GM19438 (cell line): ENCODE data around the gene PREPL.
"Not testable (repeated sequence)": the region's sequence is repeated elsewhere in the genome, so short reads cannot be mapped to it uniquely, and the experiment has no call there.

Experiments used
- ATAC-seq: cut with Tn5 transposase; IDR thresholded peaks from one replicate; pipeline ENCODE4 v1.9.1; 2021; ENCODE audit warnings: low read depth; ENCODE audit not compliant: unreplicated experiment

The PREPL gene

DNA sequence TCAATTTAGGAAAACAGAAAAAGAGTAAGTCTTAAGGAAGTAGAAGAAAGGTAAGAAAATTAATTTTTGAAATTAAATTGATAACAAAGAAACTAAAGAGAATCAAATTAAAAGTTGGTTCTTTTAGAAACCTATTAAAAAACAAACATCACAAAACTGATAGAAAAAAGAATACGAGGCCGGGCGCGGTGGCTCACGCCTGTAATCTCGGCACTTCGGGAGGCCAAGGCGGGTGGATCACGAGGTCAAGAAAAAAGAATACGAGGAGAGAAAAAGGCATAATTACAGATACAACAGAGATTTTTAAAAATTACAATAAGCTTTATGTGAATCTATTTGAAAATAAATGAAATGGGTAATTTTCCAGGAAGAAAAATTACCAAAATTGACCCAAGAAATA, 11.8 kb downstream of the PREPL start:
- ATAC-seq, result no peak

DNA sequence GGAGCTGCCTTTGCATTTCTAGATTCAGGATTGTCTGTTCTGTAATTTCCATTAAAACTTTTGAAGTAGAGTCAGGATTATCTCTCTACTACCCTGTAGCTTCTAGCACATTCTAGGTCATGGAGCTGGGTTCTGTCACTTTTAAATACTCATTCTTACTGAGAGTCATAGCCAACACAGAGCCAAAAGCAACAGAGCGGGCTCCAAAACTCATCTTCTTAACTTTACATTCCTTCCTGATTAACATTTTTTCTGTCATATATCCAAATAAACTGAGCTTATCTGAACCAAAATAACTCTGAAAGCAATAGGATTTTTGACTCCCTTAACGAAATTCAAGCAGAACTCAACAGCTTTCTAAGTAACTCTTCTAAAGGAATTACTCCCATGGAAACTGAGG, 12.9 kb downstream of the PREPL start:
- no peak for ATAC-seq

DNA sequence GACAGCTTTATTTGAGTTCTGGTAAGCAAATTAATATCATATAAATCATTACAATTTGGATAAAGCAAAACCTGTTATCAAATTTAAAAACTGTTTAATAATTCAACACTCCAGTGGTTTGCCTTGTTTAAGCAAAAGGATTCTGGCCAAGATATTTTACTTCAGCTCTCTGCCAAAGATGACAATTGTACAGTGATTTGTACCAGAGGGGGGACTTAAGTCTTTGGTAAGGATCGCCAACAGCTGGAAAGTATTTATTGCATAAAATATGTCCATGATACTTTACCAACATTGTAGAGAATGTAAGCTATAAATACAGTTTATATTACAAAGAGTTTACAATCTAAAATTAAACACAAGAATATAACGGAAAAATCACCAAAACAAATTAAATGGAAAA, 13.8 kb downstream of the PREPL start:
- no peak for ATAC-seq

DNA sequence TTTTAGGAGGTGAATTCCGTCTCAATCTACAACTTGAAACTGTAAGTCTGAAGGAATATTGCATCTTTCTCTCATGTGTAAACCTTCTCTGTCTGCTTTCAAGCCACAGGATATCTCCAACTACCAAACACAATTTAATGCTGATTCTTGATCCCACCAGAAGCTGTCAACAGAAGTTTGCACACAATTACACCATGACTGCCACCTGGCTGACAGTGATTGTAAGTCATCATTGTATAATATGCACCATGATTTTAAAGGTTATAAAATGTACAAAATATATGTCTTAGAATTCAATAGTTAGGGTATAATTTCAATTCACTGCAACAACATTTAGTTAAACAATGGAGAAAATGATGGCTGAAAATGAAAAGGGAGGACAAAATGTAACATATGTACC, 18.4 kb downstream of the PREPL start:
- no peak for ATAC-seq

DNA sequence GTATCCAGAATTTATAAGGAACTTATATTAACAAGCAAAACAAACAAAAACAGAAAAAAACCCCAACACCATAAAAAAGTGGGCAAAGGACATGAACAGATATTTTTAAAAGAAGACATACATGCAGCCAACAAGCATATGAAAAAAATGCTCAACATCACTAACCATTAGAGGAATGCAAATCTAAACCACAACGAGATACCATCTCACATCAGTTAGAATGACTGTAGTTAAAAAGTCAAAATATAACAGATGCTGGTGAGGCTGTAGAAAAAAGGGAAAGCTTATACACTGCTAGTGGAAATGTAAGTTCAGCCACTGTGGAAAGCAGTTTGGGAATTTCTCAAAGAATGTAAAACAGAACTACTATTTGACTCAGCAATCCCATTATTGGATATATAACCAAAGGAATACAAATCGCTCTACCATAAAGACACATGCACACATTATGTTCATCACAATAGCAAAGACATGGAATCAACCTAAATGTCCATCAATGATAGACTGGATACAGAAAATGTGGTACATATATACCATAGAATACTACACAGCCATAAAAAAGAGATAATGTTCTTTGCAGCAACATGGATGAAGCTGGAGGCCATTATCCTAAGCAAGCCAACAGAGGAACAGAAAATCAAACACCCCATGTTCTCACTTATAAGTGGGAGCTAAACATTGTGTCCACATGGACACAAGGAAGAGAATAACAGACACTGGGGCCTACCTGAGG, 25.3 kb downstream of the PREPL start:
- no peak for ATAC-seq

DNA sequence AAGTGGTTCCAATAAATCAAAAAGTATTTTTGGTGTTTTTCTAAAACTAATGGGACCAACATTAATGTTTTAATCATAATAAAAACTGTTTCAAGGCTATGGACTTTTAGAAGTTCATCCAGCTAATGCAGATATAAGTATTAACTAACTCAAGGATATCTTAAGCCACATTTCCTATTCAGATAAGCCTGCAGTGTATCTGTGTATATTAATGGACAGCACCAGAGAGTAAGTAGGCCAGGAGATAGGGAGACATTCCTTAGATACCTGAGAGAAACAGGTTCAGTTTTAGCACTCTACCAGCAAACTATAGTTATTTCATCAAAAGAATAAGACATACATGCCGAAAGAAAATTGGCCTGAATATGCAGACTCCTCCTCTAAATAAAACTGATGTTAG, 27.3 kb downstream of the PREPL start:
- no peak for ATAC-seq

DNA sequence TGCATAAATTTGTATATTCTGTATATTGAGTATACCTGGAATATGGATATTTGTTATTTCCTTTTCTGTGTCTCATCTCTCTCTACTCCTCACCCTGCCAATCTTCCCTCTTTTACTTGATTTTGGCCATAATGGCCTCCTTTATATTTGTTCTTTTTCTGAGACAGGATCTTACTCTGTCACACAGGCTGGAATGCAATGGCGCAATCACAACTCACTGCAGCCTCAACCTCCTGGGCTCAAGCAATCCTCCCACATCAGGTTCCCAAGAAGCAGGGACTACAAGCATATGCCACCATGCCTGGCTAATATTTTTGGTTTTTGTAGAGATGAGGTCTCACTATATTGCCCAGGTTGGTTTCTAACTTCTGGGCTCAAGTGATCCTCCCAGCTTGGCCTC, 30.5 kb downstream of the PREPL start:
- no peak for ATAC-seq

DNA sequence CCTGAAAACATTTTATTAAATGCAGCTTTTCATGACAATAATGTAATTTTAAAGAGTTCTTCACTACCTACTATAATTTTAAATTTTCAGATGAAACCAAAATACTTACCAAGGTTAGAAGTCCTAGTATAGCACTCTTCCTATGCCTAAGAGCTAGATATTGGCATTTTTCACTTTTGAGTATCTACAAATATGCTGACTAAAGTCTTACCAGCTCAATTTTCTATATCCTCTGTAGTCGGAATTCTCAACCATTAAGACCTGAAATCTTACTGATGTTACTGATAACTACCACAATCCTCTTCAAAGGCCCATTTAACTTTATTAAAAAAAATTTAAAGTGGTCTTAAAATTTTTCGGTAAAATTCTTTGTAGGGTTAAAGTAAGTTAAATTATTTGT, 32.0 kb downstream of the PREPL start:
- no peak for ATAC-seq

DNA sequence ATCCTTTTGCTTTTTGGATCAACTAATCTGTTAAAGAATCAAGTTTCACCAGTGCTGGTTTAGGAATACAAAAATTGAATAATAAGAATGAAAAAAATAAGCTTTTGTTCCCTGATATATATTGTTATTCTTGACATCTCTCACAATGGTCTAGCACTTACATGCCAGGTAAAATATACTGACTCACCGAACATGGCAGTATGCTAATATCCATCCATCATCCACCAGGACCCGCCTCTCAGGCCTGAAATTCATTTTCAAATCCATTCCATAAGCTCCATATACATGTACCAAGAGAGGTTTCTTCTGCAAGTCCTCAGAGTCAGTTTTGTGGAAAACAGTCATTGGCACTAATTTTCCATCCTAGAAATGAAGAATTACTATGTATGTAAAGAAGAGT, 32.5 kb downstream of the PREPL start:
- no peak for ATAC-seq

DNA sequence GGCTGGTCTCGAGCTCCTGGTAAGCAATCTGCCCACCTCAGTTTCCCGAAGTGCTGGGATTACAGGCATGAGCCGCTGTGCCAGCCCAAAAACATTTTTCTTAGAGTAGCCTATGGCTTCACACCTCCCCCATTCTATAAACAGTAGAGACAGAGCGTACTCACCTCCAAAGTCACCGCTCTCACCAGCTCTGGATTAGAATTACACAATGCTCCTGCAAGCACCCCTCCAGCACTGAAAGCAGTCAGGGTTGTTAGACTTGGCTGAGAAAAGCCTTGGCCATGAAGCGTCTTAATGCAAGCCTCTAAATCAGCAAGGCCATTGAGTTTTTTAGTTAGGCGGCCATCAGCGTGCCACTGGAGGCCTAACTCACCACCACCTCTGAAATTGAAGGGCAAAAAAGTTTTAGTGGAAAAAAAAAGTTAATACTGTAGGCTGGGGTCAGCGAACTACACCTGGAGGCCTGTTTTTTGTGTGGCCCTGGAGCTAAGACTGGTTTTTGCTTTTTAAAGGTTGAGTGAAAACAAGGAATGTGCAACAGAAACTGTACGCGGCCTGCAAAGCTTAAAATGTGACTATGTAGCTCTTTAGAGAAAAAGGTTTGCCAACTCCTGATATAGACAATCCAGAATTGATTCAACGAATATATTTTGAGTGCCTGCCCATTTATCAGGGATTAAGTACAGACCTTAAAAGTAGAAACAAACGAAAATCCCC, 34.6 kb downstream of the PREPL start:
- ATAC-seq, result no peak

DNA sequence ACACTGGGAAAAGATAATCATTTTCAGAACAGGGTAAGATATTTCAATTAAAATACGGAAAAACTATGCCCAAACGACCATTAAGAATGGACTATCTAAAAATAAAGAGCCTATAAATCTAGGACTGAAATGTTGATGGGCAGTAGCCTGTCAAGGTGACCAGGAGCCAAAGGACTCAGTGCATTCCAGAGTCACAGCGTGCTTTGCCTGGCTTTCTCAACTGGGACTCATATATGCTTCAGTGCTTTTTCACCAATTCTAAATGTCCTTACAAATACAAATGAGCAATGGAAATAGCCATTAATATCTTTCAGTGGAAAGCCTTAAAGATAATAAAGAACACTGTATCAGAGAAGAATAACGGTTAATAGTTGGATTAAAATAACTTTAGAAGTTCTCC, 35.4 kb downstream of the PREPL start:
- no peak for ATAC-seq

DNA sequence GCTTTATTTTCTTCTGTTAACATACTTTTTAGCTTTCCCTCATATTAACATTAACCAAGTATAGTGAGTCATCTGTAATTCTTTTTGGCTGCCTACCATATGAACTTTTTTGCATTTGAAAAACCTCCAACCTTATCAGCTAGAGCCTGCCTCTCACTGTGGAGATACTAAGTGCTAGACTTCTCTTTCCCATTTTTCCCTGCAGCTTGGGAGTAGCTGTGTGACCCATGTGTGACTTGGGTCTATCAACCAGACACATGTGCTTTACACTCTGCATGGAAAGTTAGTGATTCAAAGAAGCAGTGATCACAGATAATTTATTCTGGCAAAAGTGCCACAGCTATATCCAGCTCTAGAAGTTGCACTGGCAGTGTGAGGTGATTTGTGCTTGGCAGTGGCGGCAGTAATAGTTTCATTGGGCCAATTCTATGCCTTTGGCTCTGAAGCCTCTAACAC, 36.3 kb downstream of the PREPL start:
- ATAC-seq, result no peak

DNA sequence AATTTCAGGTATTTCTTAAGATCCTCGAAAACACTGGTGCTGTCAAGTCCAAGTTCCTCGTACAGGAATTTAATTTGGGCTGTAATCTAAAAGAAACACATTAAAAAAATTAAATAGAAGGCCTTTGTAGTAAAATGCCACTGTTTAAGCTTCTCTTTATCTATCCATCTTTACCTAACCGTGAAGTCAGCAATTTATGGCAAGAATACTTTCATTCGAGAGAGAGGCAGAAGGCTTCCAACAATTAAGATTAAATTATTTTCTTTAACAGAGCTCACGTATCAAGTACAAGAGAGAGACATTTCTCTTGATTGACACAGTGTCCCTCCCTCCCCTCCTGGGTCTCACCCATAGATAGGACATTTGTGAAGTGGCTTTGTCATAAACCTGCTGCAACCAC, 39.9 kb downstream of the PREPL start:
- ATAC-seq, result no peak

DNA sequence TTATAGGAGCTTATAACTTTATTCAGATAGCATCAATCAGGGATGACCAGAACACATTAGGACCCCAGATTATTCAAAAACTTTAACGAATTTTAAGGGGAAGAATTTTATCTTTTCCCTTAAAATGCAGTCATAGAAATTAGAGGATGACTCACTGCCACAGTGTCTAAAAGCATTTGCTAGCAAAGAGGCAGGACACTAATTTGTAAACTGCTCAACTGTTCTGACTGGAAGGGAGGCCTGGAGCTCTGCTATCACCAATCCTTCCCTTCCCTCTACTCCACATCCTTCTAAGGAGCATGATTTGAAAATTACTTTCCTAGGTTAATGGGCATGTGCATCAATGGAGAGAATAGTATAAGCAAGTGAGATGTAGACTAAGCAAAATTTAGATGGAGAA, 40.5 kb downstream of the PREPL start:
- ATAC-seq, result no peak

DNA sequence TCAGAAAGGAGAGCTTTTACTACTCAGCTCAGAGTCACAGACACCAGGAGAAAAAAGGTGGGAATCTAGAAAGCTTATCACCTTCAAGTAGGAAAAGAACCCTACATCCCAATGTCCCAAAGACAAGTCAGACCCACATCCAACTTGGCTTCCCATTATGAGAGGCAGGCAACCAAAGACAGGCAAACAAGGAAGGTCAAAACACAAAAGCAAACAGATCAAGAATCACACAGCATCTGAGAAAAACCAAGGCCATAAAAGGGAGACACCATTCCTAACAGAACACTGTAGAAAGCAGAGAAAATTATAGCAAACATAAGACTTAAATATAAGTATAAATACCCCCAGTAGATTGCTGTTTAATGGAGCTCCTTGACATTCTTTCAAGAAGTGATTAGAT, 45.3 kb downstream of the PREPL start:
- ATAC-seq, result no peak

DNA sequence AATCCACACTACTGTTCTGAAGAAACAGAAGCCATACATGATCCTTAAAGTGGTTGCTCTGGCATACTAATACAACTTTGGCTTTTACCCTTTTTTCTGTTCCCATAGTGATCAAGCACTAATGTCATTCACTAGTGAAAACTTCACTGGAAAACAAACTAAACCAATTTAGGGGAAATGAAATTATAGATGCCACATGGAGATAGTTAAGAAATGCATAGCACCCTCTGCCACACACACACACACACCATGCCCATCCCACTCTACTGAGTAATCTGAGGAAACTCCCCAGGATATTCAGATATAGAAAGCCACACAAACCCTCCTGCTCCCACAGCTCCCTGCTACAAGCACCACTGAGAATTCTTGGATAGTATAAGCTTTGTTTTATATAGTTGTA, 46.9 kb downstream of the PREPL start:
- no peak for ATAC-seq

DNA sequence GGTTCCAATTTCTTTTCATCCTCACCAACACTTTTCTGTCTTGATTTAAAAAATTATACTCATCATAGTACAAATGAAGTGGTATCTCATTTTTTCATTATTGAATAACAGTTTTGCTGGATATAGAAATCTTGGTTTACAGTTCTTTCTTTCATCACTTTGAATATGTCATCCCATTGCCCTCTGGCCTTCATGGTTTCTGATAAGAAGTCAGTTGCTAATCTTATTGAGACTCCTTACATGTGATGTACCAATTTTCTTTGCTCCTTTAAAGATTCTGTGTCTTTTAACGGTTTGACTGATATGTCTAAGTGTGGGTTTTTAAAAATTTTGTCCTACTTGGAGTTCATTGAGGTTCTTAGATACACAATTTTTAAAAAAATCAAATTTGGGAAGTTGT, 51.0 kb downstream of the PREPL start:
- no peak for ATAC-seq

DNA sequence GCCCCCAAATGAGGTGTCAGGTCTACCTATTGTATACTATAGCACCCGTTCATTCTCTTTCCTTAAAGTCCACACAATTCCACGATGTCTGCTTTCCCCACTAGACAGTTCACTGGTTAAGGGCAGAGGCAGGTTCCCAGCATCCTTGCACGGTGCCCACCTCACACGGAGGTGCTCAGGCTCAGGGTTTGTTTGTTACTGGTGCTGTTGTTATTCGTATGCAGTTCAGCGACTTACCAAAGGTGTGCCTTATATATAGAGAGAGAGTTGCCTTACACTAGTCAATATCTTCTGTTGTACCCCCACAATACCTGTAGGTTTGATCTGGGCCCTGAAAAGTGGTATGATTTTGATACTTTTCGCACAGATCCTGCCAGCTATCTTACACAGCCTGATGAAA, 55.4 kb downstream of the PREPL start:
- no peak for ATAC-seq

DNA sequence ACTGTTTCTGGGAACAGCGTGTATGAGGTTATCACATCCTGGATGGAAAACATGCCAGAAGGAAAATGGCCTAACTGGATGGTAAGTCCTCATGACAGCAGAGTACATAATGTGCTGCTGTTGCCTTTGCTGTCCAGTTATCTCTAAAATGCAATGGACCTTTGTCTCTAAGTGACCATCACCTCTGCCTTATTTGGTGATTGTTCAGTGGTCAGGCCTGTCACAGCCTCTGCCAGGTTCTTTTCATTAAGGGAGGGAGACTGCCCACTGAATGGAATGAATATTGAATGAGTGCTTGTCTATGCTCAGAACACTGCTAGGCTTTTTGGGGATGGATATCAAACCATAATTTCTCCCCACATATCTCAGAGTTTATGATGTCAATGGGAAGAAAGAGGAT, 57.0 kb downstream of the PREPL start:
- ATAC-seq, result no peak

DNA sequence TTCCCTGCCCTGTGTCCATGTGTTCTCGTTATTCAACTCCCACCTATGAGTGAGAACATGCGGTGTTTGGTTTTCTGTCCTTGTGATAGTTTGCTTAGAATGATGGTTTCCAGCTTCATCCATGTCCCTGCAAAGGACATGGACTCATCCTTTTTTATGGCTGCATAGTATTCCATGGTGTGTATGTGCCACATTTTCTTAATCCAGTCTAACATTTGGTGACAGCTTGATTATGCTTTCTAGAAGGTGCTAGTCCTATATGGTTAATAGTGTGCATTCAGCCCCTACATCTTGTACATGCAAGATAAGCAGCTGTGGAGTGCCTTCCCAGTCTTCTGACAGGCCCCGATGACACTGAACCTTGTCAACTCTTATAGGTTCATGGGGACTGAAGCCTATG, 57.5 kb downstream of the PREPL start:
- not testable (repeated sequence) for ATAC-seq

DNA sequence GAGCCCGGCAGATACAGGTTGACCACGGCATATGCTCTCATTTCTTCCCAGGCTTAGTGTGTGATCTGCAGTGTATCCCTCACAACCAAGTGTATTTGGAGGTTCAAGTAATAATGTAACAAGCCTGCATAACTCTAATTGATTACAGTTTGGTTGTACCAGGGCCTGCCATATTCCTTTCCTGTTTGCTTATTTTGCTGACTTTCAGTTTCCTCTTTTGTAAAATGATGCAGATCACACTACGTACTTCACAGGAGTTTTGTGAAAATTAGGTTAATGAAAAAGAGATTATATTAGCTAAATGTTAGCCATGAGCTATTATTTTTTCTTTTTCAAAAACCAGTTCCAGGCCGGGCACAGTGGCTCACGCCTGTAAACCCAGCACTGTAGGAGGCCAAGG, 60.2 kb downstream of the PREPL start:
- ATAC-seq, result no peak

DNA sequence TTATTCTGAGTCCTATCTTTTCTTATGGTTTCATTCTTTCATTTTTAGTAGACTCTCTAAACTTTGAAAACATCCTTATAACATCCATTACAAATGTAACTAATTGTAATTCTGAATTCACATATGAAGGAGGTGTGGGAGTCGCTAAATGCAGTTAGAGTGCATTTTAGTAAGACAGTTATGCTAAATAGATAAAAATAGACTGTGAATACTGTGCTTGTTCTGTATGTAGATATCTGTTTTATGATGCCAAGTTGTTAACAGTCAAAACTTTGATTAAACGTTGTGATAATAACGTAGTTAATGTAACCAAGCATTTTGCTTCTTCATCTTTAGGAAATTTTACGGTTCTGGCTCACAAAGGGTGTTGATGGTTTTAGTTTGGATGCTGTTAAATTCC, 61.7 kb downstream of the PREPL start:
- ATAC-seq, result no peak
